HepG2 (cell line): ENCODE measurements around the gene DNAJB5. TPM values are rescaled to one million over a fixed set of nuclear protein-coding genes. Genes with fewer than 3 reads are reported as not detected.

Source experiments
- ATAC-seq: fragments of 200-7000 bp; cut with Tn5 transposase; 3 replicates; pipeline ENCODE4 v1.9.1; 2020; ENCODE audit warnings: mild to moderate bottlenecking, moderate library complexity
- BruUV-seq: library from RNA; stranded (reverse); fragments of 400-500 nt; replicated peaks from 2 replicates; lab custom pipeline; 2021; lab: Mats Ljungman, UMichigan
- CTCF ChIA-PET: fragments of 300-600 bp; formaldehyde crosslinking; extraction: SDS; loops from one replicate; lab custom pipeline; 2021; ENCODE audit warnings: low total read pairs, inconsistent platforms, low intra/inter-chr PET ratio; lab: Yijun Ruan, JAX
- POLR2A ChIA-PET: fragments of 350-600 bp; sonication (Branson Sonifier 250); formaldehyde crosslinking; loops from one replicate; lab custom pipeline; 2020; ENCODE audit warnings: antibody characterized with exemption, inconsistent platforms; lab: Yijun Ruan, JAX
- DNase-seq: peaks from one replicate; pipeline ENCODE4 v3.0.0-alpha.2; 2015; ENCODE audit warnings: low spot score
- FAIRE-seq: peaks from 3 replicates; lab custom pipeline; 2011; peaks lifted over from hg19 to GRCh38; lab: Jason Lieb, UNC
- H2AFZ ChIP-seq: one replicate; pipeline ENCODE4 v1.6.1; 2011; ENCODE audit warnings: low read length, inconsistent platforms
- H3K27ac ChIP-seq: fragments of 300-600 bp; 3 replicates; pipeline ENCODE4 v1.8.0; 2011; ENCODE audit warnings: mixed run types, mild to moderate bottlenecking, mixed read lengths, low read length, inconsistent platforms; ENCODE audit not compliant: insufficient read depth; ENCODE audit errors: extremely low read length
- H3K27me3 ChIP-seq, 2 experiments: fragments of 200-600 bp in 1 of 2; 2 replicates in 1 of 2; 3 replicates in 1 of 2; pipeline versions ENCODE4 v1.6.0 to v1.8.0; 2011; ENCODE audit warnings: low read length in 2 of 2, mild to moderate bottlenecking in 2 of 2, moderate library complexity in 2 of 2, inconsistent platforms in 1 of 2; ENCODE audit not compliant: insufficient read depth in 2 of 2, control insufficient read depth in 1 of 2
- H3K36me3 ChIP-seq, 2 experiments: fragments of 200-600 bp in 1 of 2; replicated peaks in 1 of 2; 2 replicates in 1 of 2; 3 replicates in 1 of 2; pipeline versions ENCODE4 v1.5.1 to v1.8.0; 2011; ENCODE audit warnings: low read length in 2 of 2, inconsistent platforms in 1 of 2; ENCODE audit not compliant: insufficient read depth in 2 of 2, control insufficient read depth in 1 of 2
- H3K4me1 ChIP-seq: 2 replicates; pipeline ENCODE4 v1.5.1; 2012; ENCODE audit warnings: low read length, inconsistent platforms; ENCODE audit not compliant: insufficient read depth
- H3K4me2 ChIP-seq: 2 replicates; pipeline ENCODE4 v1.6.0; 2011; ENCODE audit warnings: low read depth, low read length, inconsistent platforms
- H3K4me3 ChIP-seq, 3 experiments: fragments of 200-600 bp in 1 of 3; sonication (generic), shearing (Covaris generic) in 1 of 3; replicated peaks in 1 of 3; 2 replicates each; pipeline ENCODE4 v1.5.1; 2011 to 2016; ENCODE audit warnings: low read length in 3 of 3, inconsistent platforms in 2 of 3, low read depth in 2 of 3, mild to moderate bottlenecking in 2 of 3, control low read depth in 1 of 3, mixed read lengths in 1 of 3; ENCODE audit not compliant: insufficient read depth in 1 of 3
- H3K79me2 ChIP-seq: one replicate; pipeline ENCODE4 v1.6.1; 2011; ENCODE audit warnings: low read length, inconsistent platforms; ENCODE audit not compliant: insufficient read depth
- H3K9ac ChIP-seq: 2 replicates; pipeline ENCODE4 v1.6.0; 2011; ENCODE audit warnings: mild to moderate bottlenecking, low read depth, low read length, inconsistent platforms; ENCODE audit not compliant: insufficient read depth
- H3K9me3 ChIP-seq: 2 replicates; pipeline ENCODE4 v1.5.1; 2012; ENCODE audit warnings: mild to moderate bottlenecking, low read length
- H4K20me1 ChIP-seq: 2 replicates; pipeline ENCODE4 v1.6.0; 2011; ENCODE audit warnings: inconsistent platforms, mild to moderate bottlenecking, low read length, moderate library complexity; ENCODE audit not compliant: insufficient read depth
- BHLHE40 ChIP-seq: IDR thresholded peaks from 2 replicates; pipeline ENCODE4 v1.6.1; 2011; ENCODE audit warnings: low read length, improper control_type of control experiment
- CREB1 ChIP-seq, 2 experiments: fragments of 450-650 bp in 1 of 2; IDR thresholded peaks; 2 replicates each; pipeline ENCODE4 v1.6.1; 2016 to 2017; ENCODE audit warnings: control low read depth in 1 of 2, mild to moderate bottlenecking in 1 of 2, missing compliant biosample characterization in 1 of 2, missing genetic modification characterization in 1 of 2
- FOSL2 ChIP-seq: sonication (generic); formaldehyde crosslinking; IDR thresholded peaks from 2 replicates; pipeline ENCODE4 v1.4.0; 2020; ENCODE audit warnings: missing genetic modification reagents
- FOXK2 ChIP-seq: fragments of 450-650 bp; IDR thresholded peaks from 2 replicates; pipeline ENCODE4 v1.6.1; 2016
- ISL2 ChIP-seq: sonication (generic); formaldehyde crosslinking; IDR thresholded peaks from 2 replicates; pipeline ENCODE4 v1.5.0; 2020; ENCODE audit warnings: missing genetic modification reagents
- NFIB ChIP-seq: sonication (generic); formaldehyde crosslinking; IDR thresholded peaks from 2 replicates; pipeline ENCODE4 v1.9.0; 2021; ENCODE audit warnings: missing genetic modification reagents, mild to moderate bottlenecking, borderline replicate concordance
- SMYD3 ChIP-seq: sonication (generic); formaldehyde crosslinking; IDR thresholded peaks from 2 replicates; pipeline ENCODE4 v1.8.1; 2023; ENCODE audit warnings: mild to moderate bottlenecking, missing genetic modification reagents
- THAP11 ChIP-seq: IDR thresholded peaks from 2 replicates; pipeline ENCODE4 v1.6.1; 2016; ENCODE audit warnings: missing biosample characterization, missing genetic modification reagents
- ZNF24 ChIP-seq: fragments of 450-650 bp; IDR thresholded peaks from 2 replicates; pipeline ENCODE4 v1.6.1; 2017; ENCODE audit warnings: antibody characterized with exemption, mild to moderate bottlenecking
- WGBS: methylation state at CpG from one replicate; pipeline ENCODE4 v1.1.6; 2017; ENCODE audit warnings: low lambda C conversion rate; 5-methylcytosine and 5-hydroxymethylcytosine counted together
- in situ Hi-C: cut with HindIII; loops from 2 replicates; pipeline ENCODE4 v1.10.0; 2017; ENCODE audit warnings: low pct_unique_long_range_greater_than_20kb; ENCODE audit not compliant: extremely low pct_ligation_motif_present
- intact Hi-C: fragments of 100-400 bp; cut with micrococcal nuclease; formaldehyde crosslinking; loops from one replicate; pipeline ENCODE4 v1.10.0; 2022; ENCODE audit not compliant: unreplicated experiment
- polyA plus RNA-seq, 8 experiments: library from polyadenylated mRNA; depleted of rRNA in 3 of 8; stranded (reverse) in 7 of 8; unstranded in 1 of 8; fragments of >200 nt; fragmentation: Illumina TruSeq in 4 of 8; extraction: Trizol in 4 of 8; gene quantifications; 2 replicates each; pipeline versions ENCODE4 v1.2.1 to v1.2.3, GENCODE V29; 2011 to 2016; ENCODE audit warnings: low read depth in 4 of 8, missing spikeins in 1 of 8, mixed read lengths in 1 of 8; ENCODE audit not compliant: insufficient read depth in 1 of 8
- total RNA-seq, 5 experiments: library from RNA; depleted of rRNA; stranded (reverse); fragments of >200 nt; fragmentation: Illumina TruSeq; extraction: Trizol; gene quantifications; 2 replicates each; pipeline ENCODE4 v1.2.3, GENCODE V29; 2016; ENCODE audit warnings: low read depth in 1 of 5

The DNAJB5 gene
- total and polyA plus RNA-seq, 2 of the 13 experiments (the other 11 are each of a cell fraction or from before 2014, with no cell fraction given), result 0.40 to 0.69 TPM

DNA sequence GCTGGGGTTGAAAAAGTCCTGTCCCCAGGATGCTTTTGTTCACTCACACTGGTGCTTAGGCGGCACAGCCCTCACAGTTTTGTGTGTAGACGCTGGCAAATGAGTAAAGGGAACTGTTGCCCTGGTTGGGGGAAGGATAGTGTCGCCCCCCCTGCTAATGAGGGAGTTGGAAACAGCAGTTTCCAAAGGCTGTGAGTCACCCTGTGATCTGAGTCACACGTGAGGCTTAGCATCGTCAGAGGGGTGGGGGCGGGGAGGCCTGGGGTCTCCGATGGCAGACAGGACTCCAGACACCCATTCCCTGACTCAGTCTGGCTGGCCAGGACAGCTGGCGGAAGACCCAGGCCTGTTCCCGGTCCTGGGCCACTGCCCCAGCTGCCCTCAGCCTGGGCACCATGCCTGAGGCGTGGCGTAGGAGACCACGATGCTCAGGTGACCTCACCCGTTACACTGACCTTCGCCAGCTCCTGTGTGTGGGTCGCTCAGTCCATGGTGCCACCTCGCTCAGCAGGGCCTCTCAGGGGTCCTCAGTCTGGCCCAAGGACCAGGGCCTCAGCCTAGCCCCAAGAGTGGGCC, 2.9 kb downstream of the DNAJB5 start:
- BruUV-seq, result no TSS peak
- TF ChIP-seq FOSL2 (CRISPR knock-in tag) (peak; percentile 74), FOXK2 (no peak), ISL2 (no peak), SMYD3 (CRISPR knock-in tag) (no peak), BHLHE40 (peak; percentile 60), THAP11 (CRISPR knock-in tag) (no peak), CREB1 (IDR thresholded peaks at IDR 0.05) (peak; percentile 40; the same call in 1 of the 2 replicates), CREB1 (CRISPR knock-in tag; IDR thresholded peaks at IDR 0.05) (no peak), NFIB (CRISPR knock-in tag) (no peak), ZNF24 (no peak)
- H2AFZ ChIP-seq, result no peak overlapping the region
- CTCF ChIA-PET, result no interaction called here
- no peak for FAIRE-seq
- ATAC-seq, result no peak
- no peaks in the 10 kb centered on the region for H4K20me1 ChIP-seq
- intact Hi-C loops (no loop called here), in situ Hi-C loops (no loop called here)
- no peaks in the 10 kb centered on the region; a peak in 1 of 5 replicates for H3K27me3 ChIP-seq
- no peaks in the 10 kb centered on the region for H3K79me2 ChIP-seq
- H3K4me3 ChIP-seq, result no peak overlapping the region
- H3K36me3 ChIP-seq, result no peaks in the 10 kb centered on the region
- H3K9ac ChIP-seq, result no peak overlapping the region
- WGBS, result 24% methylated on average over 6 of the region's 16 CpGs
- POLR2A ChIA-PET, result no interaction called here
- H3K4me1 ChIP-seq, result peaks cover 37% of the 10 kb centered on the region
- no peak overlapping the region for H3K4me2 ChIP-seq
- DNase-seq, result peak; percentile 24
- no peaks in the 10 kb centered on the region for H3K9me3 ChIP-seq
- H3K27ac ChIP-seq, result no peak overlapping the region
